HG02798 (cell line): ENCODE data around the gene VPS52.
"Not testable (repeated sequence)": the region's sequence is repeated elsewhere in the genome, so short reads cannot be mapped to it uniquely, and the experiment has no call there.

Source experiments
- ATAC-seq: cut with Tn5 transposase; IDR thresholded peaks from one replicate; pipeline ENCODE4 v1.9.1; 2021; ENCODE audit warnings: mild to moderate bottlenecking; ENCODE audit not compliant: unreplicated experiment, poor library complexity

Gene VPS52

DNA sequence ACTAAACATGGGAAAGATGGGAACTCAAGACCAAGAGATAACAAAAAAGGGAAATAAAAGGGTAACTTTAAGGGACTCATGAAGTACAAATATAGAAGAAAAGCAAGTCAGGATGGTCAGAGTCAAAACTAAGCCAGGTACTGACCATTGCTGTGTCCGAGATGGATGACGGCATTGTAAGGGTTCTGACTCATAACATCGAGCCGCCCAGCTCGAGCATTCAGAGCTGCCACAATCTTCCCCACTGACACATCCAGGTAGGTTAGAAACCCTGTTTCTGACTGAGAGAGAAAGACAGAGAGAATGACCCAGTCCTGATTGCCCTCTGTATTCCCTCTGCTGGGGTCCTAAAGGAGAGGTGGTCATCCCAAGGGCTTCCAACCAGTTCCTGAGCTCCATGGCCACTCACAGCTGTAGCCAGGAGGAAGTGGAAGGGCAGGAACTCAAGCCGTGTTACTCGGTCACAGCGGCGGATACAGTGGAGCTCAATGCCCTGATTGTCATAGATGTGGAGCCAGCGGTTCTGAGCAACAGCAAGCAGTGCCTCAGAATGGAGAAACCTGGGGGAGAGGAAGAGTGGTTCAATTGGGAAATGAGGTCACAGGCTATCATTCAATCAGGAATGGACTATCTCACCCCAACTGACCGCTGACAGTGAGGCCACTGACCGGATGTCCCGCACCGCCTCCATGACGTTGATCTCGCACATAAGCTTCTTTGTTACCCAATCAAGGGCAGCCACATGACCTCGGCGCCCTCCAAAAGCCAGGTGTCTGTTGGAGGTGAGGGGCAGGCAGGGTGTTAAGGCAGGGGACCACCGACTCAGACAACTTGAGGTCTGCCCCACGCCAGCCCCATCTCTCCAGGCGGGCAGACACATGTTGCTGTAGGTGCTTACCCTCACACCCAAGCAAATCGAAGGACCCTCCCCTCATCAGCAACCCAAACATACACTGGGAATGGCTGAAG is 15.6 kb upstream of the VPS52 start:
- no peak for ATAC-seq

GRCh38 chr6:33285214-33285613 is 13.5 kb upstream of the VPS52 start:
- not testable (repeated sequence) for ATAC-seq

DNA sequence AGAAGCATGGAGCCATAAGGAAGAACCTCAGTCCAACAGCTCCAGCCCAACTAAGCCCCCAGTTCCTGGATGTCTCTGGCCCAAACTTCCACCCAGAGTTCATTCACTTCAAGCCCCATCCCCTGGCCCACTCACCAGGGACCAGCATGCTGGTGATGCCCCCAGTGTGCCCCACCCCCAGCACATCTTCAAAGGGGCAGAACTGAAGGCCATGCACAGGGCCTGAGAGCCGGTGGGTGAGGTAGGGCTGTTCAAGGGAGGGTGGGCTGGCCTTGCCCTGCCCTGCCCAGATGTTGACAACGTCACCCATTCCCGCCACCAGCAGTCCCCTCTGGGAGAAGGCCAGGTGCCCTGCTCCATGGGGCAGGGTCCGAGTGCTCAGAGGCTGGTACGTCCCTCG is 8.9 kb upstream of the VPS52 start:
- no peak for ATAC-seq

DNA sequence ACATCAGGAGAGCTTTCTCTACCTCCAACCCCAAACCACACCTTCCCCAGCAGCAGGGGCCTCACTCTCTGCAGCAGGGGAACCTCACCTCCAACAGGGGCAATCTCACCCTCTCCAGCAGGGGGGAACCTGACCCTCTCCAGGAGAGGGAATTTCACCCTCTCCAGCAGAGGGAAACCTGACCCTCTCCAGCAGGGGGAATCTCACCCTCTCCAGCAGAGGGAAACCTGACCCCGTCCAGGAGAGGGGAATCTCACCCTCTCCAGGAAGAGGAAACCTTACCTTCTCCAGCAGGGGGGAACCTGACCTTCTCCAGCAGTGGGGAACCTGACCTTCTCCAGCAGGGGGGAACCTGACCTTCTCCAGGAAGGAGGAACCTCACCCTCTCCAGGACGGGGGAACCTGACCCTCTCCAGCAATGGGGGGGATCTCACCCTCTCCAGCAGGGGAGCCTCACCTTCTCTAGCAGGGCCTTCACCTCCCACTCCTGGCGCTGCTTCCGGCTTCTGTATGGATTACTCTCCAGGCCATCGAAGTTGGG is 8.4 kb upstream of the VPS52 start:
- no peak for ATAC-seq

DNA sequence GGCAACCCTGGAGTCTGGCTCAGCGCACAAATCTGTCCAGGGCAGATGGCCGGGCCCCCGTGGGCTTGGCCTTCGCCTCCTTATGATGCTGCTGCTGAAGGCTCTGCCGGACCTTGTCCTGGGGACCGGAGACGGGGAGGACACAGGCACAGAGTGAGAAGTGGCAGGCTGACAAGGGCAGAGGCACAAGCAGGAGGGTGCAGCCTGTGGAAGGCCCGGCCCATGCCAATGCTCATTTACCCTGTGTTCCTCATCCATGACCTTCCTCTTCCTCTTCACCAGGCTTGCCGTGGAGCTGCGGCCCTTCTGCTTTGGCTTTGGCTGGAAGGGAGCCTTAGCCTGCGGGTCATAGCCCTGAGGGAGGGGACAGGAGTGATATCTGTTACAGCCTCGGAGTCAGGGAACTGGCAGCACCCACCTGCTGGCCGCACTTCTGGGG is 7.6 kb upstream of the VPS52 start:
- ATAC-seq, result no peak

GRCh38 chr6:33278810-33279209 is 7.1 kb upstream of the VPS52 start:
- ATAC-seq, result no peak

- ATAC-seq, result no peak
Observed at GRCh38 chr6:33278392-33278741, 6.7 kb upstream of the VPS52 start.

DNA sequence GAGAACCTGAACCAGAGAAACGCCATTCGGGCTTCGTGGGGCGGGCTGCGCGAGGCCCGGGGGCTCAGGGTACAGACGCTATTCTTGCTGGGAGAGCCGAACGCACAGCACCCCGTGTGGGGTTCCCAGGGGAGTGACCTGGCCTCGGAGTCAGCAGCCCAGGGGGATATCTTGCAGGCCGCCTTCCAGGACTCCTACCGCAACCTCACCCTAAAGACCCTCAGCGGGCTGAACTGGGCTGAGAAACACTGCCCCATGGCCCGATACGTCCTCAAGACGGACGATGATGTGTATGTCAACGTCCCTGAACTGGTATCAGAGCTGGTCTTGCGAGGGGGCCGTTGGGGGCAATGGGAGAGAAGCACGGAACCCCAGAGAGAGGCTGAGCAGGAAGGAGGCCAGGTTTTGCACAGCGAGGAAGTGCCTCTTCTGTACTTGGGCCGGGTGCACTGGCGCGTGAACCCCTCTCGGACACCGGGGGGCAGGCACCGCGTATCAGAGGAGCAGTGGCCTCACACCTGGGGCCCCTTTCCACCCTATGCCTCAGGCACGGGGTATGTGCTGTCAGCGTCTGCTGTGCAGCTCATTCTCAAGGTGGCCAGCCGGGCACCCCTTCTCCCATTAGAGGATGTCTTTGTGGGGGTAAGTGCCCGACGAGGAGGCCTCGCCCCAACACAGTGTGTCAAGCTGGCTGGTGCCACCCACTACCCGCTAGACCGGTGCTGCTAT is 6.2 kb upstream of the VPS52 start:
- ATAC-seq, result no peak

- peak; percentile 69 for ATAC-seq
Observed at GRCh38 chr6:33276864-33277662, 5.4 kb upstream of the VPS52 start, which contains the start of gene B3GALT4. Gene B3GALT4, plus strand, starts transcription at chr6:33277123. Its CDS starts 297 bp downstream, at chr6:33277420.

GRCh38 chr6:33276581-33276863 is 4.8 kb upstream of the VPS52 start:
- ATAC-seq, result no peak

GRCh38 chr6:33275795-33276580 is 4.3 kb upstream of the VPS52 start:
- ATAC-seq, result not testable (repeated sequence)

- ATAC-seq, result no peak
Observed at GRCh38 chr6:33273924-33274902, 2.5 kb upstream of the VPS52 start.

- ATAC-seq, result no peak
Observed at GRCh38 chr6:33273129-33273923, 1.6 kb upstream of the VPS52 start.

DNA sequence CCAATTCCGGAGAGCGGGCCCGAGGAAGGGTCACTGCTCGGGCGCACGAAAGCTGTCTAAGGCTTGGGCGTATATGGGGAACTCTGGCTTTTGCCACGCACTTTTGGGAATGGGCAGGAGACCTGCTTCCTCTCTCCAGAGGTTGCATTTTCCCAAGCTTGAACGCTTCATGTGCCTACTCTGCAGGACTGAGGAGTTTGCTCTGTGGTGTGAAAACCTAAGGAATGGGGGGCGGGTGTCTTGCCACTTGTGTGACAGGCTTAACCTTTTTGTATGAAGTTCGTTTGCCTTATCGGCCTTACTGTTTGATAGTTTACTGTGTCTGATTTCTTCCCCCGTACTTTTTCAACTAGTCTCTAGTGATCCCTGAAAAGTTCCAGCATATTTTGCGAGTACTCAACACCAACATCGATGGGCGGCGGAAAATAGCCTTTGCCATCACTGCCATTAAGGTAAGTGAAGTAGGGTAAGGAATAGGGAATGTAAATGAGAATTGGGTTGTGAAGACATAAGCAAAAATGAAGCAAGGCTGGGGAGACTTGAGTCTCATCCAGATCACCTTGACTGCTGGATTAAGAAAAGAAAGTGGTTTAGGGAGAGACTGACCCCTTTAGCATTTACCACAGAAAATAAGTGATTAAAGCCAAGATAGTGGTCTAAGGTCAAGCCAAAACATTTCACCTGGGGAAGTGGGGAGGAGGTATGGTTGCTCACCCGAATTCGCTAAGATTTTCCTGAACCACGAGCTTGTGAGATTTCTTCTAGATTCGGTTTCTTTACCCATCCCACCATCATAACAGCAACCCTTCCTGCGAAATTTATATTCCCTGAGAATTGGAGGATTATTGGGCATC is 826 bp upstream of the VPS52 start:
- no peak for ATAC-seq

GRCh38 chr6:33271117-33271467 is 584 bp downstream of the VPS52 start:
- no peak for ATAC-seq

DNA sequence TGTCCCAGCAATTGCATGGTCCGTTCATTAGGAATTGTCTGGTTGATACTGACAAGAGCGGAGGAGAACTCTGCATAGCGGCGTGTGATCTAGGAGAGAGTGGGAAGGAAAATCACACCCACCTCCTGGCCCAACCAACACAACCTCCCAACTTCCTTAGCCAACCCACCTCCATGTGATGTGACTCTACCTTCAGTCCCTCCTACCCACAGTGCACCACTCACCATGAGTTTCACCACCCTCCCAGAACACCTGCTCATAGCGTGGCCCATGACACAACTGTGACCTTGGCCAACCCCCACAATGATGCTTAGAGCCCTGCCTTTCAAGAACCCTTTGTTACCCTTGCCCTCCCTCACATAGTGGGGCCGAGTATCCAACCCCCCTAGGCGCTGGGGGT is 7.7 kb downstream of the VPS52 start:
- no peak for ATAC-seq

GRCh38 chr6:33262490-33262889 is 9.2 kb downstream of the VPS52 start:
- ATAC-seq, result not testable (repeated sequence)
